Mesothelial cell of epicardium (in vitro differentiated cells): ENCODE measurements around the gene COL8A2. TPM values are rescaled to one million over a fixed set of nuclear protein-coding genes. Genes with fewer than 3 reads are reported as not detected.

Experiments used
- DNase-seq, 2 experiments: peaks; one replicate each; pipeline ENCODE4 v3.0.0; 2021; ENCODE audit warnings: low spot score in 2 of 2; ENCODE audit not compliant: unreplicated experiment in 2 of 2
- H3K27ac Mint-ChIP-seq: 2 replicates; pipeline ENCODE4 v1.8.0; 2021; ENCODE audit warnings: mixed read lengths
- H3K27me3 Mint-ChIP-seq: 2 replicates; pipeline ENCODE4 v1.8.0; 2021; ENCODE audit warnings: low read depth, mixed read lengths
- H3K36me3 Mint-ChIP-seq: 2 replicates; pipeline ENCODE4 v1.8.0; 2021; ENCODE audit warnings: mixed read lengths
- H3K4me1 Mint-ChIP-seq: 2 replicates; pipeline ENCODE4 v1.8.0; 2021; ENCODE audit warnings: mixed read lengths
- H3K4me3 Mint-ChIP-seq: 2 replicates; pipeline ENCODE4 v1.8.0; 2021; ENCODE audit warnings: mild to moderate bottlenecking, moderate library complexity, mixed read lengths
- H3K9me3 Mint-ChIP-seq: 2 replicates; pipeline ENCODE4 v1.8.0; 2021; ENCODE audit warnings: mixed read lengths
- total RNA-seq: library from RNA; stranded (reverse); gene quantifications from 3 replicates; pipeline ENCODE4 v1.2.1, GENCODE V29; 2021
- TF ChIP-seq, protein P1 (sequence below): fragments of 200-600 bp; sonication (generic); IDR thresholded peaks from one replicate; pipeline ENCODE4 v1.5.0; 2021; ENCODE audit warnings: antibody characterized with exemption; ENCODE audit not compliant: unreplicated experiment

The COL8A2 gene
- total RNA-seq, 1 donor from 2014 or later: 10.4 TPM

DNA sequence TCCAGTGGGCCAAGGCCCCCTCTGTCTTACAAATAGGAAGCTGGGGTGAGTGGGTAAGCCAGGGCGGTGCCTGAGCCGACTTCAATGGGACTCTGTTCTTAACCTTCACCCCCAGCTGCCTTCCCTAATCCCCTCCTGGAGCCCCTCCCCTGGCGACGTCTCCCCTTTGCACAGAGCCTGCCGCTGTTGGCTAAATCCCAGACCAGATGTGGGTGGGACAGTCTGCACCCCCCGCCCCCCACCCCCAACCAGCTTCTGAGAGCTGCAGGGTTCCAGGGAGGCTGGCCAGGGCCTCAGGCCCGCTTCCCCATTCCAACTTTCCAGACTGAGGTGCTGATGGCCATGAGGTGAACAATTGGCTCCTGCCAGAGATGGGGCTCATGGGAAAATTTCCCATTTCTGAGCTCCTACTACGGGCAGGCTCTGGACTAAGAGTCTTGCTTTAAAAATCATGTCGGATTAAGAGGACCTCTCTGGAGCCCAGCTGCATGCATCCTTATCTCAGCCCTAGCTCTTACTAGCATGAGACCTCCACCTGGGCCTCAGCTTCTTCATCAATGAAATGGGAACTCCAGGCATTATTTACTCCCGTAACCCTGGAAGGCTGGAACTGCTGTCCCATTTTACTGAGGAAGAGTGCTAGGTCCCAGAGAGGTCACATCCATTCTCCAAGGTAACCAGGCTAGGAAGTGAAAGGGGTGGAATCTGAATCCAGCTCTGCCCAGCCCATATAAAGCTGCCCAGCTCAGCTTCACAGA lies 6.4 kb downstream of the COL8A2 start:
- no peak for DNase-seq
- Mint-ChIP-seq H3K27me3 (peaks cover 15% of the 10 kb centered on the region), H3K27ac (peak overlapping the region; percentile 21), H3K4me3 (no peak overlapping the region), H3K36me3 (no peaks in the 10 kb centered on the region), H3K9me3 (no peaks in the 10 kb centered on the region), H3K4me1 (peaks cover 21% of the 10 kb centered on the region)
- TF ChIP-seq, protein P1, sequence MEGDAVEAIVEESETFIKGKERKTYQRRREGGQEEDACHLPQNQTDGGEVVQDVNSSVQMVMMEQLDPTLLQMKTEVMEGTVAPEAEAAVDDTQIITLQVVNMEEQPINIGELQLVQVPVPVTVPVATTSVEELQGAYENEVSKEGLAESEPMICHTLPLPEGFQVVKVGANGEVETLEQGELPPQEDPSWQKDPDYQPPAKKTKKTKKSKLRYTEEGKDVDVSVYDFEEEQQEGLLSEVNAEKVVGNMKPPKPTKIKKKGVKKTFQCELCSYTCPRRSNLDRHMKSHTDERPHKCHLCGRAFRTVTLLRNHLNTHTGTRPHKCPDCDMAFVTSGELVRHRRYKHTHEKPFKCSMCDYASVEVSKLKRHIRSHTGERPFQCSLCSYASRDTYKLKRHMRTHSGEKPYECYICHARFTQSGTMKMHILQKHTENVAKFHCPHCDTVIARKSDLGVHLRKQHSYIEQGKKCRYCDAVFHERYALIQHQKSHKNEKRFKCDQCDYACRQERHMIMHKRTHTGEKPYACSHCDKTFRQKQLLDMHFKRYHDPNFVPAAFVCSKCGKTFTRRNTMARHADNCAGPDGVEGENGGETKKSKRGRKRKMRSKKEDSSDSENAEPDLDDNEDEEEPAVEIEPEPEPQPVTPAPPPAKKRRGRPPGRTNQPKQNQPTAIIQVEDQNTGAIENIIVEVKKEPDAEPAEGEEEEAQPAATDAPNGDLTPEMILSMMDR: no peak

DNA sequence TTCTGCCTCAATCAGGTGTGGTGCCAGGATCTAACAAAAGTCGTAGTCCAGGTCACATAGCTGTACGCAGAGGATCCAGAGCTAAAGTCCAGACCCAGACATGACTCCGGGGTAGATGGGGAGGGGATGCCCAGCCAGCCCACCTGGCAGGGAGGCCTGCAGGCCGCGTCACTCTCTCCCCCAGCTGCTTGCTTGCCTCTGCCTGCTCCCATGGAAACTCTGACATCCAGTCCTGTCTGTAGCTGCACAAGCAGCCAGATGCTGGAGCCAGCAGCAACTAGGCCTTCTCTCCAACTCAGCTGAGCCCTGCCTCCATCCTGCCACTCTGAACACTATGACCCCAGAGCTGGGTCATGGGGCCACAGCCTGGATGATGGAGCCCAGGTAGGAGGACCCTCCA lies 8.1 kb downstream of the COL8A2 start:
- Mint-ChIP-seq H3K36me3 (no peaks in the 10 kb centered on the region), H3K27me3 (no peaks in the 10 kb centered on the region), H3K27ac (peak overlapping the region; percentile 49), H3K4me3 (no peak overlapping the region), H3K9me3 (no peaks in the 10 kb centered on the region), H3K4me1 (peaks cover 10% of the 10 kb centered on the region)
- no peak for DNase-seq
- TF ChIP-seq, protein P1: no peak

GRCh38 chr1:36115931-36116330 lies 9.1 kb downstream of the COL8A2 start:
- no peak for DNase-seq
- H3K4me1 Mint-ChIP-seq: peaks cover 10% of the 10 kb centered on the region
- TF ChIP-seq, protein P1: no peak

GRCh38 chr1:36115200-36115669 lies 9.8 kb downstream of the COL8A2 start:
- Mint-ChIP-seq H3K36me3 (no peaks in the 10 kb centered on the region), H3K4me1 (peaks cover 10% of the 10 kb centered on the region), H3K27ac (peak overlapping the region; percentile 30), H3K27me3 (no peaks in the 10 kb centered on the region), H3K9me3 (no peaks in the 10 kb centered on the region), H3K4me3 (no peak overlapping the region)
- no peak for DNase-seq
- TF ChIP-seq, protein P1: no peak

More at GRCh38 chr1:36115931-36116330, 9.1 kb downstream of the COL8A2 start:
- Mint-ChIP-seq H3K27me3 (no peaks in the 10 kb centered on the region), H3K9me3 (no peaks in the 10 kb centered on the region), H3K36me3 (no peaks in the 10 kb centered on the region), H3K4me3 (no peak overlapping the region), H3K27ac (no peak overlapping the region)

DNA sequence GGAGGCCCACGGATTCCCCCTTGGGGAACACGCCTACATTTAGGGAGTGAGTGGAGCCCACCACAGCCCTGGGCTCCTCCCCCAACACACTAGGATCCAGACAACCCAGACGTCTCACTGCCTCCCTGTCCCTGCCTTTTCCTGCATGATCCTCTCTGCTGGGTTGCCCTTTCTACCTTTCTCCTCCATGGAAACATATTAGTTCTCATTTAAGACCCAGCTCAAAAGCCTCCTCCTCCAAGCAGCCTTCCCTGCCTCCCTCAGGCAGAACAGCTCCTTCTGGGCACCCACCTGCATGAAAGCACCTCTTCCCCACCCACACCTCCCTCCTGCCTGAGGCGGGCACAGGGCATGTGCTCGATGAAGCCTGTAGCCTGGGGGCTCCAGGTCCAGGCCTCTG lies 10.7 kb downstream of the COL8A2 start:
- Mint-ChIP-seq H3K4me3 (no peak overlapping the region), H3K27me3 (no peaks in the 10 kb centered on the region), H3K4me1 (peaks cover 3% of the 10 kb centered on the region), H3K36me3 (no peaks in the 10 kb centered on the region), H3K9me3 (no peaks in the 10 kb centered on the region), H3K27ac (no peak overlapping the region)
- TF ChIP-seq, protein P1: no peak
- DNase-seq: no peak
